ENCODE results near the gene VAC14. TPM values are rescaled to one million over a fixed set of nuclear protein-coding genes. Genes with fewer than 3 reads are reported as not detected.

Gene VAC14
- total and polyA plus RNA-seq, 4 donors: 27.6 to 60.8 (median 50.9) TPM

DNA sequence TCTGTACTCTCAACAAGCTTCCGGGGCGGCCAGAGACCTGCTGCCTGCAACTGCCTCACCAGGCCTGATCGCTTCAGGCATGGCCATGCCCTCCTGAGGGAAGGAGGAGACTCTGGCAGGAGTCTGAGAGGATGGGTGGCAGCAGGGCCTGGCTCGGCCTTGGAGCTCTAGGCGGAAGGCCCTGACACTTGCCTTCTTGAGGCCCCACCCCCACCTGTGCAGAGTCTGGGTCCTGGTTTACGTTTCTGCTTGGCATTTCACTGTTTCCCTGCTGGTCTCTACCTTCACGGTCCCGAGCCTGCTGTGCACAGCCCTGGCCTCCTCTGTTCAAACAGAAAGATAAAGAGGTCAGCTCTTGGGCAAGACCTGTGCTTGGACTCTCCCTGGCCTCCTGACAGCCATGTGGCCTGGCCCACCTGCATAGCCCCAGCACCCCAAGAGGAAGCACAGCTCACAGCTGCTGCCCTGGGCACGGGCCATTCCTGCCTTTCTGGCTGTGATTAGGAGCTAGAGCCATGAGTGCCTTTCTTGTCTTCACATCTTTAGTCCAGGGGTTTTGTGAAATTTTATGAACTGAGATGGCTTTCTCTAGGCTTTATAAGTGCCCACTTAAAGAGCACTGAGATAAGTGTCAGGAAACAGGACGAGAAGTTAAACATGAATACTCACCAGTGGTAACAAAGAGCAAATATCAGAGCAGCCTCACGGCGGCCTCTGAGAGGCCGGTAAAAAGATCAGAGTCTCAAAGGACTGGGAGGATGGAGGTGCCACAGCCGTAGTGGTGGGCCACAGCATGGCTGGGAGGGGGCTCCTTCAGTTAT lies 89.5 kb downstream of the VAC14 start:
- no peak for ATAC-seq (ENCODE audit: insufficient read depth, low FRiP score)

DNA sequence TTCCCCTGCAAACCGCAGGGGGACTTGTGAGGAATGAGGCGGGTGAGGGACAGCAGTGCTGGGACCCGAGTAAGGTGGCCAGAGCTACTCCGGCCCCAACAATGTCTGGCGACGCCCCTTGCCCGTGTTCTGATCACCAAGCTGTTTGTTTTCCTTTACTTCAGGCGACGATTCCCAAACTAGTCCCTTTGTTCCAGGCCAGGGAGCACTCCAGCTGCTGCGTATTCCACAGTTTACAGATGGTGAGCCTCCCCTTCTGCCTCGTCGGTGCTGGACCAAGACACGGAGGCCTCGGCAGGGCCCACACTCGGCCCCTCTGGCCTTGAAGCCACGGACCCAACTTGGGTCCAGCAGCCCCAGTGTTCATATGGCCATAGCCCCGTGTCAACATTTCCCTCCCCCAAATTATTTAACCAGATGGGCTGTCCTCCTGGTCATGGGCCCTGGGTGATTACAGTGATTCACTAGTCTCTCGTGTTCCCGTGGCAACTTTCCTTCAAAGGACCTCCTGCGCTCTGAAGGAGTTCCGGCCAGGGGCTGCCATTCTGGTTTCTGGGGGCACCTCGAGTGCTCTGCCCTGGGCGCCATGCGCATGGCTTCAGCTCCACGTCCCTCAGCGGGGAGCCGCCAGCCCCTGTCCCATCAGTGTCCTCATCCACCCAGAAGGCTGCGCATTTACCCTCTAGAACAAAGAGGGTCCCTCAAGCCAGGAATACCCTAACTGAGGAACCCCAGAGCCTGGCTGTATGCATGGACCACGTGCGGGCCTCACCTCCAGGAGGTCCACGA lies 90.3 kb downstream of the VAC14 start:
- TF ChIP-seq, protein P1, sequence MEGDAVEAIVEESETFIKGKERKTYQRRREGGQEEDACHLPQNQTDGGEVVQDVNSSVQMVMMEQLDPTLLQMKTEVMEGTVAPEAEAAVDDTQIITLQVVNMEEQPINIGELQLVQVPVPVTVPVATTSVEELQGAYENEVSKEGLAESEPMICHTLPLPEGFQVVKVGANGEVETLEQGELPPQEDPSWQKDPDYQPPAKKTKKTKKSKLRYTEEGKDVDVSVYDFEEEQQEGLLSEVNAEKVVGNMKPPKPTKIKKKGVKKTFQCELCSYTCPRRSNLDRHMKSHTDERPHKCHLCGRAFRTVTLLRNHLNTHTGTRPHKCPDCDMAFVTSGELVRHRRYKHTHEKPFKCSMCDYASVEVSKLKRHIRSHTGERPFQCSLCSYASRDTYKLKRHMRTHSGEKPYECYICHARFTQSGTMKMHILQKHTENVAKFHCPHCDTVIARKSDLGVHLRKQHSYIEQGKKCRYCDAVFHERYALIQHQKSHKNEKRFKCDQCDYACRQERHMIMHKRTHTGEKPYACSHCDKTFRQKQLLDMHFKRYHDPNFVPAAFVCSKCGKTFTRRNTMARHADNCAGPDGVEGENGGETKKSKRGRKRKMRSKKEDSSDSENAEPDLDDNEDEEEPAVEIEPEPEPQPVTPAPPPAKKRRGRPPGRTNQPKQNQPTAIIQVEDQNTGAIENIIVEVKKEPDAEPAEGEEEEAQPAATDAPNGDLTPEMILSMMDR (IDR thresholded peaks at IDR 0.05; ENCODE audit: control extremely low read depth, extremely low read depth): no peak
- Histone ChIP-seq H3K9ac (ENCODE audit: insufficient read depth in 1 of 2, low read length in 2 of 2) (no peak overlapping the region), H3K27me3 (ENCODE audit: control insufficient read depth in 3 of 3, insufficient read depth in 3 of 3, low read length in 2 of 3) (no peaks in the 10 kb centered on the region), H3K9me3 (ENCODE audit: control insufficient read depth in 4 of 4, insufficient read depth in 3 of 4, low read length in 3 of 4) (no peaks in the 10 kb centered on the region), H3K4me3 (no peak overlapping the region), H3K4me1 (ENCODE audit: control insufficient read depth in 5 of 5, insufficient read depth in 5 of 5, low read length in 5 of 5) (peaks cover 0 to 71% (median 43%) of the 10 kb centered on the region in 5 donors), H3K27ac (ENCODE audit: low read depth in 1 of 2, low read length in 1 of 2) (peak overlapping the region in 1 of 2 donors; percentile 49), H3K36me3 (ENCODE audit: control insufficient read depth in 4 of 4, insufficient read depth in 4 of 4, low read length in 4 of 4) (peaks cover 0 to 2% (median 0%) of the 10 kb centered on the region in 4 donors)
- 93 to 94% methylated on average over 31 of the region's 31 CpGs for WGBS, 2 donors
- DNase-seq: no peak
- no peak for ATAC-seq (ENCODE audit: insufficient read depth, low FRiP score)

More for the DNA sequence above, 89.5 kb downstream of the VAC14 start:
- no peak overlapping the region for H3K4me3 ChIP-seq
- DNase-seq: peak; percentile 40 to 63 (median 58)
- peak overlapping the region in 1 of 2 donors; percentile 57 for H3K27ac ChIP-seq (ENCODE audit: low read depth in 1 of 2, low read length in 1 of 2)
- no peak overlapping the region for H3K9ac ChIP-seq (ENCODE audit: insufficient read depth in 1 of 2, low read length in 2 of 2)
- no peaks in the 10 kb centered on the region for H3K27me3 ChIP-seq (ENCODE audit: control insufficient read depth in 3 of 3, insufficient read depth in 3 of 3, low read length in 2 of 3)
- peaks cover 0 to 79% (median 50%) of the 10 kb centered on the region in 5 donors for H3K4me1 ChIP-seq (ENCODE audit: control insufficient read depth in 5 of 5, insufficient read depth in 5 of 5, low read length in 5 of 5)
- H3K36me3 ChIP-seq (ENCODE audit: control insufficient read depth in 4 of 4, insufficient read depth in 4 of 4, low read length in 4 of 4): peaks cover 0 to 2% (median 0%) of the 10 kb centered on the region in 4 donors
- TF ChIP-seq, protein P1 (IDR thresholded peaks at IDR 0.05; ENCODE audit: control extremely low read depth, extremely low read depth): no peak
- WGBS, 2 donors: 73 to 88% methylated on average over 14 of the region's 14 CpGs
- no peaks in the 10 kb centered on the region for H3K9me3 ChIP-seq (ENCODE audit: control insufficient read depth in 4 of 4, insufficient read depth in 3 of 4, low read length in 3 of 4)

DNA sequence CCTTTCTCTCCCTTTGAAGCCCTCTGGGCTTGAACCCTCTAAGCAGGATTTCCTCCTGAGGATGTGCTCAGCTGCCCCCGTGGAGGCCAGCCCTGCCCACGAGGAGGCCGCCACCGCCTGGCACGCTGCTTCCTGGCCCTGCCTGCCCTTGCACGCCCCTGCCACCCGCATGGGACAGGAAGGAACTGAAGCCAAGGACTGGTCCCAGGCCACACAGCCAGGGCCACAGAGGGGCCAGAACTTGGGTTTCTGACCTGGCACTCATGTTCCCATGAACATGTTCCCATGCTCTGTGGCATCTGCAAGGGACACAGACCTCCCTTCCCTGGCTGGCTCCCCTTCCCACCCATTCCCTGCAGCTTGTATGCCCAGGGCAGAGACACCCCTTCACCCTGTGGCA lies 91.0 kb downstream of the VAC14 start:
- no peaks in the 10 kb centered on the region for H3K9me3 ChIP-seq (ENCODE audit: control insufficient read depth in 4 of 4, insufficient read depth in 3 of 4, low read length in 3 of 4)
- TF ChIP-seq, protein P1 (IDR thresholded peaks at IDR 0.05; ENCODE audit: control extremely low read depth, extremely low read depth): no peak
- ATAC-seq (ENCODE audit: insufficient read depth, low FRiP score) (no peak), DNase-seq (no peak)
- peaks cover 0 to 2% (median 0%) of the 10 kb centered on the region in 4 donors for H3K36me3 ChIP-seq (ENCODE audit: control insufficient read depth in 4 of 4, insufficient read depth in 4 of 4, low read length in 4 of 4)
- H3K9ac ChIP-seq (ENCODE audit: insufficient read depth in 1 of 2, low read length in 2 of 2): no peak overlapping the region
- peaks cover 0 to 64% (median 40%) of the 10 kb centered on the region in 5 donors for H3K4me1 ChIP-seq (ENCODE audit: control insufficient read depth in 5 of 5, insufficient read depth in 5 of 5, low read length in 5 of 5)
- 18 to 37% methylated on average over 6 to 7 of the region's 7 CpGs for WGBS, 2 donors
- H3K27me3 ChIP-seq (ENCODE audit: control insufficient read depth in 3 of 3, insufficient read depth in 3 of 3, low read length in 2 of 3): no peaks in the 10 kb centered on the region
- H3K27ac ChIP-seq (ENCODE audit: low read depth in 1 of 2, low read length in 1 of 2): peak overlapping the region in 1 of 2 donors; percentile 78
- H3K4me3 ChIP-seq: no peak overlapping the region

All from lung (tissue), 12 donors.